Liver (tissue), 9 donors: ENCODE results near the gene RPS6KA6. TPM values are rescaled to one million over a fixed set of nuclear protein-coding genes. Genes with fewer than 3 reads are reported as not detected.

Source experiments
- DNase-seq: peaks from one replicate; pipeline ENCODE4 v3.0.0-alpha.2; 2017; ENCODE audit warnings: low spot score
- H3K27ac ChIP-seq, 2 donors: one replicate each; pipeline ENCODE4 v1.7.0; 2013; ENCODE audit warnings: inconsistent platforms in 2 of 2, low read length in 2 of 2, control low read depth in 1 of 2, low read depth in 1 of 2, mild to moderate bottlenecking in 1 of 2
- H3K27me3 ChIP-seq, 4 donors: one replicate each; pipeline versions ENCODE4 v1.6.1 to v1.7.0; 2013; ENCODE audit warnings: low read length in 3 of 4, inconsistent platforms in 1 of 4, mild to moderate bottlenecking in 1 of 4, moderate library complexity in 1 of 4; ENCODE audit not compliant: control insufficient read depth in 4 of 4, insufficient read depth in 4 of 4
- H3K36me3 ChIP-seq, 4 donors: one replicate each; pipeline versions ENCODE4 v1.6.1 to v1.7.0; 2013; ENCODE audit warnings: low read length in 3 of 4, mild to moderate bottlenecking in 3 of 4, low read depth in 1 of 4, moderate library complexity in 1 of 4; ENCODE audit not compliant: control insufficient read depth in 4 of 4, insufficient read depth in 3 of 4
- H3K4me1 ChIP-seq, 4 donors: one replicate each; pipeline versions ENCODE4 v1.6.1 to v1.7.0; 2013; ENCODE audit warnings: low read length in 3 of 4, mild to moderate bottlenecking in 3 of 4, moderate library complexity in 1 of 4; ENCODE audit not compliant: control insufficient read depth in 4 of 4, insufficient read depth in 4 of 4
- H3K4me3 ChIP-seq, 3 donors: one replicate each; pipeline versions ENCODE4 v1.6.1 to v1.7.0; 2013; ENCODE audit warnings: low read length in 3 of 3, control low read depth in 1 of 3, low read depth in 1 of 3, mild to moderate bottlenecking in 1 of 3
- H3K9ac ChIP-seq, 2 donors: one replicate each; pipeline ENCODE4 v1.7.0; 2013; ENCODE audit warnings: low read length in 2 of 2, mild to moderate bottlenecking in 2 of 2, moderate library complexity in 2 of 2, control low read depth in 1 of 2, low read depth in 1 of 2
- H3K9me3 ChIP-seq, 4 donors: one replicate each; pipeline versions ENCODE4 v1.6.1 to v1.7.0; 2013; ENCODE audit warnings: low read length in 3 of 4; ENCODE audit not compliant: control insufficient read depth in 4 of 4
- EGR1 ChIP-seq, 2 donors: IDR thresholded peaks; 2 replicates each; pipeline ENCODE4 v1.6.1; 2016 to 2018; ENCODE audit warnings: antibody characterized with exemption in 2 of 2, low read depth in 2 of 2
- FOXA1 ChIP-seq: IDR thresholded peaks from 2 replicates; pipeline ENCODE4 v1.6.1; 2016; ENCODE audit warnings: antibody characterized with exemption
- FOXA2 ChIP-seq: IDR thresholded peaks from 2 replicates; pipeline ENCODE4 v1.6.1; 2016; ENCODE audit warnings: antibody characterized with exemption
- GABPA ChIP-seq, 2 donors: IDR thresholded peaks in 1 of 2; conservative IDR thresholded peaks in 1 of 2; 2 replicates each; pipeline ENCODE4 v1.6.1; 2016; ENCODE audit warnings: antibody characterized with exemption in 2 of 2, mild to moderate bottlenecking in 1 of 2, moderate library complexity in 1 of 2
- HNF4A ChIP-seq, 2 donors: conservative IDR thresholded peaks; 2 replicates each; pipeline ENCODE4 v1.6.1; 2016; ENCODE audit warnings: antibody characterized with exemption in 2 of 2, mild to moderate bottlenecking in 2 of 2
- HNF4G ChIP-seq: IDR thresholded peaks from 2 replicates; pipeline ENCODE4 v1.6.1; 2016; ENCODE audit warnings: antibody characterized with exemption
- JUND ChIP-seq, 2 donors: IDR thresholded peaks; 2 replicates each; pipeline ENCODE4 v1.6.1; 2016; ENCODE audit warnings: antibody characterized with exemption in 2 of 2
- NR2F2 ChIP-seq: IDR thresholded peaks from 2 replicates; pipeline ENCODE4 v1.6.1; 2016; ENCODE audit warnings: antibody characterized with exemption
- RAD21 ChIP-seq, 2 donors: IDR thresholded peaks; 2 replicates each; pipeline ENCODE4 v1.6.1; 2016; ENCODE audit warnings: antibody characterized with exemption in 2 of 2, mild to moderate bottlenecking in 2 of 2
- RXRA ChIP-seq, 2 donors: IDR thresholded peaks; 2 replicates each; pipeline ENCODE4 v1.6.1; 2017 to 2018; ENCODE audit warnings: antibody characterized with exemption in 2 of 2, mild to moderate bottlenecking in 1 of 2
- SP1 ChIP-seq: IDR thresholded peaks from 2 replicates; pipeline ENCODE4 v1.6.1; 2018; ENCODE audit warnings: antibody characterized with exemption, mild to moderate bottlenecking
- TAF1 ChIP-seq: conservative IDR thresholded peaks from 2 replicates; pipeline ENCODE4 v1.6.1; 2016; ENCODE audit warnings: antibody characterized with exemption, mild to moderate bottlenecking
- YY1 ChIP-seq: IDR thresholded peaks from 2 replicates; pipeline ENCODE4 v1.6.1; 2016; ENCODE audit warnings: antibody characterized with exemption, mild to moderate bottlenecking
- WGBS: extraction: QIAGEN DNeasy Blood & Tissue Kit; methylation state at CpG from one replicate; pipeline ENCODE4 v1.1.7; 2013; 5-methylcytosine and 5-hydroxymethylcytosine counted together
- polyA plus RNA-seq, 2 donors: library from polyadenylated mRNA; stranded (reverse) in 1 of 2; unstranded in 1 of 2; fragments of 200-250 nt in 1 of 2; fragments of >200 nt in 1 of 2; fragmentation: Nextera tagmentation in 1 of 2; extraction: Ambion mirVana in 1 of 2; gene quantifications; one replicate each; pipeline versions ENCODE4 v1.2.1 to v1.2.3, GENCODE V29; 2013 to 2015
- total RNA-seq, 2 donors: library from RNA; depleted of rRNA; stranded (reverse); fragments of >200 nt; gene quantifications; one replicate each; pipeline ENCODE4 v1.2.3, GENCODE V29; 2014
- TF ChIP-seq, protein P1 (sequence below): fragments of 150-350 bp; IDR thresholded peaks from 2 replicates; pipeline ENCODE4 v1.5.1; 2017; ENCODE audit warnings: improper control_type of control experiment, low read depth, low read length; ENCODE audit not compliant: missing input control
- TF ChIP-seq, protein P2 (sequence below): IDR thresholded peaks from 2 replicates; pipeline ENCODE4 v1.6.1; 2016; ENCODE audit warnings: antibody characterized with exemption
- TF ChIP-seq, protein P3 (sequence below): IDR thresholded peaks from 2 replicates; pipeline ENCODE4 v1.6.1; 2016; ENCODE audit warnings: antibody characterized with exemption
- TF ChIP-seq, protein P4 (sequence below): IDR thresholded peaks from 2 replicates; pipeline ENCODE4 v1.6.1; 2016; ENCODE audit warnings: antibody characterized with exemption
- TF ChIP-seq, protein P5 (sequence below): IDR thresholded peaks from 2 replicates; pipeline ENCODE4 v1.6.1; 2016; ENCODE audit warnings: antibody characterized with exemption, mild to moderate bottlenecking
- donor health status: healthy.
- donor health status: healthy.
- donor health status: healthy.
- donor health status: healthy.
- donor health status: healthy.

RPS6KA6 gene
- total and polyA plus RNA-seq, 4 donors = 0.39 to 1.9 (median 0.91) TPM

DNA sequence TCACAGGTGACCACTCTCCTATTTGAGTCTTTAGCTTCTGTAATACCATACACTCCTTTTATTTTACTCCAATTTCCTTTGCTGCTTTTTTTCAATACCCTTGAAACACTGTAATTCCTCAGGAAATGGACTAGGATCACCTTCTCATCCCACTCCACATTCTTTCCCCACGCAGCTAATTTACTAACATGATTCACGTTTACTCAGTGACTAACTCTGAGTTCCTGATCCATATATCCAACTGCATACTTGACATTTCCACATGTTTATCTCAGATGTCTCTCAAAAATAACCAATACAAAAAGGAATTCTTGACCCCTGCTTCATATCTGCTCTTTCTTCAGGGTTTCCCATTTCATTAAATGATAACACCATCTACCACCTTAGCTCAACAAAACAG, 19.9 kb downstream of the RPS6KA6 start (continued):
- TF ChIP-seq, protein P1, sequence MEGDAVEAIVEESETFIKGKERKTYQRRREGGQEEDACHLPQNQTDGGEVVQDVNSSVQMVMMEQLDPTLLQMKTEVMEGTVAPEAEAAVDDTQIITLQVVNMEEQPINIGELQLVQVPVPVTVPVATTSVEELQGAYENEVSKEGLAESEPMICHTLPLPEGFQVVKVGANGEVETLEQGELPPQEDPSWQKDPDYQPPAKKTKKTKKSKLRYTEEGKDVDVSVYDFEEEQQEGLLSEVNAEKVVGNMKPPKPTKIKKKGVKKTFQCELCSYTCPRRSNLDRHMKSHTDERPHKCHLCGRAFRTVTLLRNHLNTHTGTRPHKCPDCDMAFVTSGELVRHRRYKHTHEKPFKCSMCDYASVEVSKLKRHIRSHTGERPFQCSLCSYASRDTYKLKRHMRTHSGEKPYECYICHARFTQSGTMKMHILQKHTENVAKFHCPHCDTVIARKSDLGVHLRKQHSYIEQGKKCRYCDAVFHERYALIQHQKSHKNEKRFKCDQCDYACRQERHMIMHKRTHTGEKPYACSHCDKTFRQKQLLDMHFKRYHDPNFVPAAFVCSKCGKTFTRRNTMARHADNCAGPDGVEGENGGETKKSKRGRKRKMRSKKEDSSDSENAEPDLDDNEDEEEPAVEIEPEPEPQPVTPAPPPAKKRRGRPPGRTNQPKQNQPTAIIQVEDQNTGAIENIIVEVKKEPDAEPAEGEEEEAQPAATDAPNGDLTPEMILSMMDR = no peak
- TF ChIP-seq, protein P2, sequence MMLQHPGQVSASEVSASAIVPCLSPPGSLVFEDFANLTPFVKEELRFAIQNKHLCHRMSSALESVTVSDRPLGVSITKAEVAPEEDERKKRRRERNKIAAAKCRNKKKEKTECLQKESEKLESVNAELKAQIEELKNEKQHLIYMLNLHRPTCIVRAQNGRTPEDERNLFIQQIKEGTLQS = no peak

DNA sequence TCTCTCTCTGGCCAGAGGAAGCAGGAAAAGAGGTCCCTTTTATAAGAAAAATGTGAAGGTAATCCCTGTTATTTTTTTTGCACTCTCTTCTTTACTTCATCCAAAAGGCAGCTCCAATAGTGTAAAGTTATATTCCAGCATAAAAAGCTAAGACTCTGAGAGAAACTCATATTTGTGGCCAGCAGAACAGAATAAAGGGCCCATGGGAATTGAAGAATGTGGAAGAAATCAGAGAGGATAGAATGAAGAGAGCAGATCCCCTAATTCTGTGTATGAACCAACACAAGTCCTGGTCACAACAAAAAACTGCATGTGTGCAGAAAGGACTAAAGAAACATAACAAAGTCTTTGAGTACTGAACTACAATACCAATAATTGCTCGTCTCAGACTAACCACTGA, 22.3 kb downstream of the RPS6KA6 start:
- Histone ChIP-seq H3K36me3 (no peaks in the 10 kb centered on the region), H3K4me1 (no peaks in the 10 kb centered on the region), H3K4me3 (no peak overlapping the region), H3K27ac (no peak overlapping the region), H3K27me3 (no peaks in the 10 kb centered on the region), H3K9ac (no peak overlapping the region), H3K9me3 (no peaks in the 10 kb centered on the region)
- no peak for DNase-seq
- 94% methylated on average over 1 of the region's 1 CpG for WGBS
- TF ChIP-seq FOXA1 (no peak), TAF1 (no peak), GABPA (IDR thresholded peaks at IDR 0.05 in 1 of 2, conservative IDR thresholded peaks at IDR 0.05 in 1 of 2) (no peak), YY1 (no peak), HNF4A (conservative IDR thresholded peaks at IDR 0.05) (no peak), JUND (IDR thresholded peaks at IDR 0.05) (no peak), RAD21 (IDR thresholded peaks at IDR 0.05) (no peak), NR2F2 (no peak), SP1 (no peak), HNF4G (no peak), EGR1 (IDR thresholded peaks at IDR 0.05; ENCODE audit: low read depth in 2 of 2) (no peak), FOXA2 (no peak), RXRA (IDR thresholded peaks at IDR 0.05) (no peak)
- TF ChIP-seq, protein P3, sequence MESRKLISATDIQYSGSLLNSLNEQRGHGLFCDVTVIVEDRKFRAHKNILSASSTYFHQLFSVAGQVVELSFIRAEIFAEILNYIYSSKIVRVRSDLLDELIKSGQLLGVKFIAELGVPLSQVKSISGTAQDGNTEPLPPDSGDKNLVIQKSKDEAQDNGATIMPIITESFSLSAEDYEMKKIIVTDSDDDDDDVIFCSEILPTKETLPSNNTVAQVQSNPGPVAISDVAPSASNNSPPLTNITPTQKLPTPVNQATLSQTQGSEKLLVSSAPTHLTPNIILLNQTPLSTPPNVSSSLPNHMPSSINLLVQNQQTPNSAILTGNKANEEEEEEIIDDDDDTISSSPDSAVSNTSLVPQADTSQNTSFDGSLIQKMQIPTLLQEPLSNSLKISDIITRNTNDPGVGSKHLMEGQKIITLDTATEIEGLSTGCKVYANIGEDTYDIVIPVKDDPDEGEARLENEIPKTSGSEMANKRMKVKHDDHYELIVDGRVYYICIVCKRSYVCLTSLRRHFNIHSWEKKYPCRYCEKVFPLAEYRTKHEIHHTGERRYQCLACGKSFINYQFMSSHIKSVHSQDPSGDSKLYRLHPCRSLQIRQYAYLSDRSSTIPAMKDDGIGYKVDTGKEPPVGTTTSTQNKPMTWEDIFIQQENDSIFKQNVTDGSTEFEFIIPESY = no peak
- TF ChIP-seq, protein P4, sequence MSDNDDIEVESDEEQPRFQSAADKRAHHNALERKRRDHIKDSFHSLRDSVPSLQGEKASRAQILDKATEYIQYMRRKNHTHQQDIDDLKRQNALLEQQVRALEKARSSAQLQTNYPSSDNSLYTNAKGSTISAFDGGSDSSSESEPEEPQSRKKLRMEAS = no peak
- TF ChIP-seq, protein P2 = no peak
- TF ChIP-seq, protein P5, sequence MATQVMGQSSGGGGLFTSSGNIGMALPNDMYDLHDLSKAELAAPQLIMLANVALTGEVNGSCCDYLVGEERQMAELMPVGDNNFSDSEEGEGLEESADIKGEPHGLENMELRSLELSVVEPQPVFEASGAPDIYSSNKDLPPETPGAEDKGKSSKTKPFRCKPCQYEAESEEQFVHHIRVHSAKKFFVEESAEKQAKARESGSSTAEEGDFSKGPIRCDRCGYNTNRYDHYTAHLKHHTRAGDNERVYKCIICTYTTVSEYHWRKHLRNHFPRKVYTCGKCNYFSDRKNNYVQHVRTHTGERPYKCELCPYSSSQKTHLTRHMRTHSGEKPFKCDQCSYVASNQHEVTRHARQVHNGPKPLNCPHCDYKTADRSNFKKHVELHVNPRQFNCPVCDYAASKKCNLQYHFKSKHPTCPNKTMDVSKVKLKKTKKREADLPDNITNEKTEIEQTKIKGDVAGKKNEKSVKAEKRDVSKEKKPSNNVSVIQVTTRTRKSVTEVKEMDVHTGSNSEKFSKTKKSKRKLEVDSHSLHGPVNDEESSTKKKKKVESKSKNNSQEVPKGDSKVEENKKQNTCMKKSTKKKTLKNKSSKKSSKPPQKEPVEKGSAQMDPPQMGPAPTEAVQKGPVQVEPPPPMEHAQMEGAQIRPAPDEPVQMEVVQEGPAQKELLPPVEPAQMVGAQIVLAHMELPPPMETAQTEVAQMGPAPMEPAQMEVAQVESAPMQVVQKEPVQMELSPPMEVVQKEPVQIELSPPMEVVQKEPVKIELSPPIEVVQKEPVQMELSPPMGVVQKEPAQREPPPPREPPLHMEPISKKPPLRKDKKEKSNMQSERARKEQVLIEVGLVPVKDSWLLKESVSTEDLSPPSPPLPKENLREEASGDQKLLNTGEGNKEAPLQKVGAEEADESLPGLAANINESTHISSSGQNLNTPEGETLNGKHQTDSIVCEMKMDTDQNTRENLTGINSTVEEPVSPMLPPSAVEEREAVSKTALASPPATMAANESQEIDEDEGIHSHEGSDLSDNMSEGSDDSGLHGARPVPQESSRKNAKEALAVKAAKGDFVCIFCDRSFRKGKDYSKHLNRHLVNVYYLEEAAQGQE = no peak
- TF ChIP-seq, protein P1 = no peak
